IMR-90 (cell line): ENCODE data around the gene AGMO. TPM values are rescaled to one million over a fixed set of nuclear protein-coding genes. Genes with fewer than 3 reads are reported as not detected.

Source experiments
- ATAC-seq: fragments of 200-7000 bp; cut with Tn5 transposase; 2 replicates; pipeline ENCODE4 v1.9.1; 2020; ENCODE audit warnings: low read depth, mild to moderate bottlenecking, moderate library complexity
- BruUV-seq: library from RNA; stranded (reverse); fragments of 400-500 nt; replicated peaks from 2 replicates; lab custom pipeline; 2021; lab: Mats Ljungman, UMichigan
- CTCF ChIA-PET: fragments of 300-600 bp; formaldehyde crosslinking; extraction: SDS; loops from one replicate; lab custom pipeline; 2021; ENCODE audit warnings: antibody characterized with exemption; lab: Yijun Ruan, JAX
- POLR2A ChIA-PET: fragments of 300-600 bp; sonication (Branson Sonifier 250); formaldehyde crosslinking; loops from one replicate; lab custom pipeline; 2022; ENCODE audit warnings: antibody characterized with exemption; ENCODE audit not compliant: unreplicated experiment; lab: Charles Lee
- DNase-seq: peaks from one replicate; pipeline ENCODE4 v3.0.0; 2013
- H2AFZ ChIP-seq: replicated peaks from 2 replicates; pipeline ENCODE3; 2013; ENCODE audit warnings: low read length, mild to moderate bottlenecking; ENCODE audit not compliant: poor library complexity
- H2AK5ac ChIP-seq: 2 replicates; pipeline ENCODE4 v1.6.1; 2013; ENCODE audit warnings: low read depth, low read length, inconsistent platforms
- H2AK9ac ChIP-seq: replicated peaks from 2 replicates; pipeline ENCODE3; 2013; ENCODE audit warnings: mild to moderate bottlenecking, low read depth, low read length, moderate library complexity; ENCODE audit not compliant: poor library complexity
- H2BK120ac ChIP-seq: 2 replicates; pipeline ENCODE4 v1.6.1; 2013; ENCODE audit warnings: low read depth, low read length, inconsistent platforms
- H2BK15ac ChIP-seq: 3 replicates; pipeline ENCODE4 v1.6.1; 2013; ENCODE audit warnings: low read depth, low read length, inconsistent platforms
- H2BK20ac ChIP-seq: 2 replicates; pipeline ENCODE4 v1.6.1; 2013; ENCODE audit warnings: low read depth, mild to moderate bottlenecking, inconsistent platforms, low read length, moderate library complexity
- H2BK5ac ChIP-seq: 2 replicates; pipeline ENCODE4 v1.6.1; 2013; ENCODE audit warnings: mild to moderate bottlenecking, low read depth, low read length, inconsistent platforms; ENCODE audit not compliant: poor library complexity, severe bottlenecking
- H3K14ac ChIP-seq: replicated peaks from 2 replicates; pipeline ENCODE4 v1.6.1; 2013; ENCODE audit warnings: low read depth, low read length, inconsistent platforms
- H3K18ac ChIP-seq: 2 replicates; pipeline ENCODE4 v1.6.1; 2013; ENCODE audit warnings: low read depth, low read length, control low read depth
- H3K23ac ChIP-seq: 2 replicates; pipeline ENCODE4 v1.6.1; 2013; ENCODE audit warnings: low read depth, low read length, inconsistent platforms
- H3K27ac ChIP-seq: 2 replicates; pipeline ENCODE4 v1.5.1; 2013; ENCODE audit warnings: mild to moderate bottlenecking, control low read depth, low read length; ENCODE audit not compliant: insufficient read depth
- H3K27me3 ChIP-seq: 2 replicates; pipeline ENCODE4 v1.6.1; 2013; ENCODE audit warnings: low read length; ENCODE audit not compliant: control insufficient read depth, insufficient read depth
- H3K36me3 ChIP-seq: 2 replicates; pipeline ENCODE4 v1.6.1; 2013; ENCODE audit warnings: low read length, mixed read lengths; ENCODE audit not compliant: control insufficient read depth, insufficient read depth
- H3K4ac ChIP-seq: 2 replicates; pipeline ENCODE4 v1.6.1; 2013; ENCODE audit warnings: low read depth, low read length, inconsistent platforms
- H3K4me1 ChIP-seq: 2 replicates; pipeline ENCODE4 v1.6.1; 2013; ENCODE audit warnings: low read length, mixed read lengths; ENCODE audit not compliant: control insufficient read depth, insufficient read depth
- H3K4me2 ChIP-seq: 2 replicates; pipeline ENCODE4 v1.6.1; 2013; ENCODE audit warnings: low read depth, mild to moderate bottlenecking, control low read depth, low read length, moderate library complexity
- H3K4me3 ChIP-seq: 2 replicates; pipeline ENCODE4 v1.5.1; 2013; ENCODE audit warnings: low read depth, mild to moderate bottlenecking, control low read depth, low read length, moderate library complexity; ENCODE audit not compliant: insufficient read depth
- H3K56ac ChIP-seq: 2 replicates; pipeline ENCODE4 v1.6.1; 2013; ENCODE audit warnings: low read length, inconsistent platforms; ENCODE audit not compliant: insufficient read depth; ENCODE audit errors: extremely low read depth
- H3K79me1 ChIP-seq, 2 experiments: 2 replicates each; pipeline ENCODE4 v1.6.1; 2013; ENCODE audit warnings: low read length in 2 of 2, inconsistent platforms in 1 of 2, low read depth in 1 of 2
- H3K9ac ChIP-seq: 2 replicates; pipeline ENCODE4 v1.6.1; 2013; ENCODE audit warnings: low read depth, low read length, control low read depth
- H3K9me1 ChIP-seq: 2 replicates; pipeline ENCODE4 v1.6.1; 2013; ENCODE audit warnings: low read length, inconsistent platforms; ENCODE audit not compliant: insufficient read depth
- H3K9me3 ChIP-seq: 2 replicates; pipeline ENCODE4 v1.6.1; 2013; ENCODE audit warnings: low read length; ENCODE audit not compliant: control insufficient read depth, insufficient read depth
- H4K20me1 ChIP-seq: 2 replicates; pipeline ENCODE4 v1.6.1; 2013; ENCODE audit warnings: low read length, inconsistent platforms; ENCODE audit not compliant: insufficient read depth
- H4K5ac ChIP-seq: 2 replicates; pipeline ENCODE4 v1.6.1; 2013; ENCODE audit warnings: mild to moderate bottlenecking, low read depth, low read length, control low read depth
- H4K8ac ChIP-seq, 2 experiments: 2 replicates each; pipeline ENCODE4 v1.6.1; 2013; ENCODE audit warnings: low read depth in 2 of 2, low read length in 2 of 2, control low read depth in 1 of 2, inconsistent platforms in 1 of 2
- H4K91ac ChIP-seq: 2 replicates; pipeline ENCODE4 v1.6.1; 2013; ENCODE audit warnings: low read depth, low read length, inconsistent platforms; ENCODE audit not compliant: insufficient read depth
- MAFK ChIP-seq: IDR thresholded peaks from 2 replicates; pipeline ENCODE4 v1.6.1; 2012; ENCODE audit warnings: low read depth, low read length, improper control_type of control experiment
- POLR2A ChIP-seq: IDR thresholded peaks from 2 replicates; pipeline ENCODE4 v1.6.1; 2012; ENCODE audit warnings: mild to moderate bottlenecking, low read depth, low read length
- WGBS, 2 experiments: methylation state at CpG; one replicate each; pipeline versions ENCODE4 v1.1.5 to v1.1.7; 2013; ENCODE audit warnings: missing lambda C conversion rate in 2 of 2; ENCODE audit not compliant: insufficient read length in 1 of 2; ENCODE audit errors: extremely low coverage in 2 of 2; 5-methylcytosine and 5-hydroxymethylcytosine counted together
- dilution Hi-C: fragments of 300-500 bp; cut with HindIII; formaldehyde crosslinking; loops from one replicate; pipeline ENCODE4 v1.14.3; 2018; ENCODE audit warnings: low sequenced_read_pairs; ENCODE audit not compliant: unreplicated experiment
- in situ Hi-C: fragments of 300-500 bp; cut with MboI; formaldehyde crosslinking; loops from 3 replicates; pipeline ENCODE4 v1.14.3; 2019; ENCODE audit warnings: low sequenced_read_pairs, inconsistent platforms, mixed read lengths
- intact Hi-C: fragments of 100-400 bp; cut with micrococcal nuclease; formaldehyde crosslinking; loops from 2 replicates; pipeline ENCODE4 v1.10.0; 2022
- polyA plus RNA-seq, 3 experiments: library from polyadenylated mRNA; depleted of rRNA; stranded (reverse); fragments of >200 nt; gene quantifications; 2 replicates each; pipeline ENCODE4 v1.2.3, GENCODE V29; 2012; ENCODE audit warnings: low replicate concordance in 1 of 3
- total RNA-seq: library from RNA; depleted of rRNA; stranded (reverse); fragments of >200 nt; gene quantifications from 2 replicates; pipeline ENCODE4 v1.2.3, GENCODE V29; 2012

Gene AGMO
- total and polyA plus RNA-seq, 2 of the 4 experiments (the other 2 are of a cell fraction): not detected

DNA sequence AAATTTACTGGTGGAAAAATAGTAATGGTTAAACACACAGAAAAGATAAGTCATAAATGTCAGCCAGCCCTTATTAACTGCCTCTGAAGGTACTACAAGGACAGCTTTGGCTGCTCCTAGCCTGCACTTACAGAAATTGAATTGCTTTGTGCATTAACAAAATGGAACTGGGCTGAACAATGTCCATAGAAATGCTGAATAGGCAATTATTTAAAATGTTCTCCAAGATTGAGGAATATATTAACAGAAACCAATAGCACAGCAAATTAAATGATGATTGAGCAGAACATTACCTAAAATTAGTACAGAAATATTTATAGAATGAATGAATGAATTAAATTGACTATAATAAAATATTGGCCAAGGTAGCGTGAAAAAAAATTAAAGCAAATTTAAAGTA lies 42.4 kb upstream of the AGMO start:
- H2BK20ac ChIP-seq: no peak overlapping the region
- no peak for ATAC-seq
- no peak for DNase-seq
- H3K36me3 ChIP-seq: no peaks in the 10 kb centered on the region
- no peak overlapping the region for H2BK120ac ChIP-seq
- H3K18ac ChIP-seq: no peak overlapping the region
- ChIA-PET POLR2A (no interaction called here), CTCF (no interaction called here)
- no peaks in the 10 kb centered on the region for H3K9me1 ChIP-seq
- H3K4ac ChIP-seq: no peak overlapping the region
- in situ Hi-C loops: no loop called here
- H4K5ac ChIP-seq: no peak overlapping the region
- H3K4me1 ChIP-seq: no peaks in the 10 kb centered on the region
- no peak overlapping the region for H3K23ac ChIP-seq
- H3K79me1 ChIP-seq: no peaks in the 10 kb centered on the region
- dilution Hi-C loops: no loop called here
- H3K27ac ChIP-seq: no peak overlapping the region
- no TSS peak for BruUV-seq
- no peak overlapping the region for H2BK5ac ChIP-seq
- H4K91ac ChIP-seq: no peak overlapping the region
- no peak overlapping the region for H3K4me3 ChIP-seq
- TF ChIP-seq POLR2A (no peak), MAFK (peak; percentile 96)
- H3K9me3 ChIP-seq: peaks cover 5% of the 10 kb centered on the region
- no peak overlapping the region for H4K8ac ChIP-seq
- no peak overlapping the region for H2AK5ac ChIP-seq
- intact Hi-C loops: no loop called here
- no peaks in the 10 kb centered on the region for H4K20me1 ChIP-seq
- no peaks in the 10 kb centered on the region for H3K27me3 ChIP-seq
- H2AK9ac ChIP-seq: no peak overlapping the region
- no peak overlapping the region for H2AFZ ChIP-seq
- H2BK15ac ChIP-seq: no peak overlapping the region
- no peak overlapping the region for H3K9ac ChIP-seq
- no CpG with 5 or more reads among the region's 1 CpG for WGBS, 2 experiments
- H3K56ac ChIP-seq: no peak overlapping the region
- no peak overlapping the region for H3K4me2 ChIP-seq
- no peak overlapping the region for H3K14ac ChIP-seq
